Measurements from ENCODE around the gene PCP4.

DNA sequence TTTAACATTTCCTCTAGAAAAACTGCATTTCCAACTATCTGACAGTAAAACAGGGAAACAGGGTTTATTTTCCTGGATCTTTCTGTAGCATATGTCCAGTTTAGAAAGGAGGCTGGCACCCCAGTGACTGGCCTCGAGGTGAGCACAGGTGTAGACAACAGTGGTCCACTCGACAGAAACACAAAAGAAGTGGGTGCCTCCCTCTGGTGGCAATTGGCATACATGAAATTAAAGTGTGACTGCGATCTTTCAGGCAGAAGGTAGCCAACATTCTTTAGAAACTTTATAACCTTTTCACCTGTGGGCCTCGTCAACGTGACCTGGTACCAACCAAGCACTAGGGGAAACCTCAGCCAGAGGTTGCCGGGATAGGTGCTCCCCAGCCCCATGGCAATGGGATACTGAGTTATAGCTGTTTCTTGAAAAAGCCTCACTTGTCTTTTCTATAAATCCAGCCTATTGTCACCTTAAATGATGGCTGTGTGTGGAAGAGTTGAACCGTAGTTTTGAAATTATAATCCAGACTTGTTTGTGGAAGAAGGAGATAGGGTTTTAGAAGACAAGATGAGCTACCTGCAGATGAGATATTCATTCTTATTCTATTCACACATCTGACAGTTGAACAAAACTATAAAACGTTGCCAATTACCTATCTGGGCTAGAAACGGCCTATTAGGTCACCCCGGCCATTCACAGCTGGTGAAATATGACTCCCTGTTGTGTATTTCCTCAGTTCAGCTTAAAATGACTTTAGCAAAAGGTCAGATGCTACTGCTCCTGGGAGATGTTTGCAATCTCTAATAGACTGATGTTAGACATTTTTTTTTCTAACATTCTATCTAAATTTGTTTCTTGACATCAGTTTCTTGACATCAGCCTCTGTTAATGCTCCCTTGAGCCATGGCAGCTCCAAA, 44.3 kb downstream of the PCP4 start:
- no peak for TF ChIP-seq CTCF (IDR thresholded peaks at IDR 0.05 in 4 of 5, conservative IDR thresholded peaks at IDR 0.05 in 1 of 5)
- TF ChIP-seq POLR2A (IDR thresholded peaks at IDR 0.05): no peak

All from gastrocnemius medialis (tissue), 4 donors.